Transverse colon (tissue), 4 donors: ENCODE results near the gene TNS3.

Experiments
- EP300 ChIP-seq: sonication (generic); formaldehyde crosslinking; IDR thresholded peaks from one replicate; pipeline ENCODE4 v1.6.1; 2017; ENCODE audit warnings: antibody characterized with exemption, low read depth
- POLR2A ChIP-seq: fragments of 450-650 bp; IDR thresholded peaks from one replicate; pipeline ENCODE4 v1.6.1; 2016; ENCODE audit warnings: antibody characterized with exemption, mild to moderate bottlenecking, moderate library complexity
- POLR2AphosphoS5 ChIP-seq, 3 donors: sonication (generic); formaldehyde crosslinking; IDR thresholded peaks; one replicate each; pipeline ENCODE4 v1.6.1; 2016; ENCODE audit warnings: antibody characterized with exemption in 3 of 3
- TF ChIP-seq, protein P1 (sequence below), 5 experiments: fragments of 200-600 bp in 3 of 5; fragments of 450-650 bp in 2 of 5; sonication (generic) in 3 of 5; IDR thresholded peaks; 1 replicate in 2 of 5; 2 replicates in 3 of 5; pipeline ENCODE4 v1.5.1; 2016 to 2017; ENCODE audit warnings: antibody characterized with exemption in 5 of 5, inconsistent platforms in 3 of 5, mild to moderate bottlenecking in 2 of 5, moderate library complexity in 1 of 5

DNA sequence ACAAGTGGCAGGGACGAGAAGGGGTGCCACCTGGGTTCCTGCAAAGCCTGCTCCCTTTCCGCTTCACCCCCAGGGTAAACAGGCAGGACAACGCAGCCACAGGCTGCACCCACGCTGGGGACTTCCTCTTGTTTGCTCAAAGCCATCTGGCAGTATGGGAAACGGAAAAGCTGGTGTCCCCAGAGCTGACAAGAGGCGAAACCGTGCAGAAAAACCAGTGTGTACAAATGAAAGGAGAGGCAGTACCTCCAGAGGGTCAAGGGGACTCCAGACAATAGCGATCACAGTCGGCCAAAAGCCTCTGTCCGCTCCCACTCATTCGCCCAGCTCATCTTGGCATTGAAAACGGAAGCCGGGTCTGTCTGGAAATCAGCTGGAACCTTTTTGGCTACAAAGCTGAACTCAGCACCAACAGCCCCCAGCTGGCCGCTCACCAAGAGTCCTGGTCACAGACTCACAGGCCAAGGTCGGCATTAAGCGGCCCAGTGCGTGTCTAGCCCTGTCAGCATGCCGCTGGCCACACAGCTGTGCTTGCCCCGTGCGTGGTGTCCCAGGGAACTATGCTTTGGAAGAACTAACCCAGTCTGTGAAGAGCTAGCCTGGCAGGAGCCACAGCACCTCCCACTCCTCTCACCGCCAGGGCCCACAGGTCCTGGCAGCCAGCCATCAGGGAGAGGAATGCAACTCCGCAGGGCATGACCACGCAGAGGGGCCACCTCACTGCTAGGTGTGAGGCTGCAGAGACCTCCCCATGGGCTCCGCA is 10.4 kb downstream of the TNS3 start:
- TF ChIP-seq, protein P1, sequence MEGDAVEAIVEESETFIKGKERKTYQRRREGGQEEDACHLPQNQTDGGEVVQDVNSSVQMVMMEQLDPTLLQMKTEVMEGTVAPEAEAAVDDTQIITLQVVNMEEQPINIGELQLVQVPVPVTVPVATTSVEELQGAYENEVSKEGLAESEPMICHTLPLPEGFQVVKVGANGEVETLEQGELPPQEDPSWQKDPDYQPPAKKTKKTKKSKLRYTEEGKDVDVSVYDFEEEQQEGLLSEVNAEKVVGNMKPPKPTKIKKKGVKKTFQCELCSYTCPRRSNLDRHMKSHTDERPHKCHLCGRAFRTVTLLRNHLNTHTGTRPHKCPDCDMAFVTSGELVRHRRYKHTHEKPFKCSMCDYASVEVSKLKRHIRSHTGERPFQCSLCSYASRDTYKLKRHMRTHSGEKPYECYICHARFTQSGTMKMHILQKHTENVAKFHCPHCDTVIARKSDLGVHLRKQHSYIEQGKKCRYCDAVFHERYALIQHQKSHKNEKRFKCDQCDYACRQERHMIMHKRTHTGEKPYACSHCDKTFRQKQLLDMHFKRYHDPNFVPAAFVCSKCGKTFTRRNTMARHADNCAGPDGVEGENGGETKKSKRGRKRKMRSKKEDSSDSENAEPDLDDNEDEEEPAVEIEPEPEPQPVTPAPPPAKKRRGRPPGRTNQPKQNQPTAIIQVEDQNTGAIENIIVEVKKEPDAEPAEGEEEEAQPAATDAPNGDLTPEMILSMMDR (IDR thresholded peaks at IDR 0.05), result no peak
- TF ChIP-seq POLR2A, result no peak
- TF ChIP-seq POLR2AphosphoS5 (IDR thresholded peaks at IDR 0.05), result peak in 1 of 3 donors; percentile 13
- TF ChIP-seq EP300, result no peak
